ENCODE results near the gene HDGFL1.

The HDGFL1 gene

GRCh38 chr6:22596011-22596410 lies 26.6 kb downstream of the HDGFL1 start:
- H3K27me3 ChIP-seq (ENCODE audit: low read depth, low read length), result no peaks in the 10 kb centered on the region
- no peak overlapping the region for H3K27ac ChIP-seq (ENCODE audit: low read length)
- H3K4me3 ChIP-seq (ENCODE audit: low read length), result no peak overlapping the region
- no peaks in the 10 kb centered on the region for H3K4me1 ChIP-seq (ENCODE audit: low read length)
- TF ChIP-seq EZH2phosphoT487 (IDR thresholded peaks at IDR 0.05; ENCODE audit: low read depth), result no peak
- TF ChIP-seq, protein P1, sequence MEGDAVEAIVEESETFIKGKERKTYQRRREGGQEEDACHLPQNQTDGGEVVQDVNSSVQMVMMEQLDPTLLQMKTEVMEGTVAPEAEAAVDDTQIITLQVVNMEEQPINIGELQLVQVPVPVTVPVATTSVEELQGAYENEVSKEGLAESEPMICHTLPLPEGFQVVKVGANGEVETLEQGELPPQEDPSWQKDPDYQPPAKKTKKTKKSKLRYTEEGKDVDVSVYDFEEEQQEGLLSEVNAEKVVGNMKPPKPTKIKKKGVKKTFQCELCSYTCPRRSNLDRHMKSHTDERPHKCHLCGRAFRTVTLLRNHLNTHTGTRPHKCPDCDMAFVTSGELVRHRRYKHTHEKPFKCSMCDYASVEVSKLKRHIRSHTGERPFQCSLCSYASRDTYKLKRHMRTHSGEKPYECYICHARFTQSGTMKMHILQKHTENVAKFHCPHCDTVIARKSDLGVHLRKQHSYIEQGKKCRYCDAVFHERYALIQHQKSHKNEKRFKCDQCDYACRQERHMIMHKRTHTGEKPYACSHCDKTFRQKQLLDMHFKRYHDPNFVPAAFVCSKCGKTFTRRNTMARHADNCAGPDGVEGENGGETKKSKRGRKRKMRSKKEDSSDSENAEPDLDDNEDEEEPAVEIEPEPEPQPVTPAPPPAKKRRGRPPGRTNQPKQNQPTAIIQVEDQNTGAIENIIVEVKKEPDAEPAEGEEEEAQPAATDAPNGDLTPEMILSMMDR (IDR thresholded peaks at IDR 0.05; ENCODE audit: low read depth, low read length), result no peak
- H3K4me2 ChIP-seq (ENCODE audit: low read length), result no peak overlapping the region
- H2AFZ ChIP-seq (ENCODE audit: low read depth, low read length), result no peak overlapping the region
- H3K9ac ChIP-seq (ENCODE audit: low read length), result no peak overlapping the region
- no peaks in the 10 kb centered on the region for H3K36me3 ChIP-seq (replicated peaks; ENCODE audit: low read depth, low read length)
- no peaks in the 10 kb centered on the region for H3K9me3 ChIP-seq (ENCODE audit: insufficient read depth, low read length)
- H4K20me1 ChIP-seq (ENCODE audit: insufficient read depth, low read length), result no peaks in the 10 kb centered on the region
- H3K79me2 ChIP-seq (ENCODE audit: low read length), result no peaks in the 10 kb centered on the region

- Histone ChIP-seq H2AFZ (ENCODE audit: low read depth, low read length) (no peak overlapping the region), H3K9ac (ENCODE audit: low read length) (no peak overlapping the region), H3K4me3 (ENCODE audit: low read length) (no peak overlapping the region), H3K9me3 (ENCODE audit: insufficient read depth, low read length) (no peaks in the 10 kb centered on the region), H3K79me2 (ENCODE audit: low read length) (no peaks in the 10 kb centered on the region), H3K27me3 (ENCODE audit: low read depth, low read length) (no peaks in the 10 kb centered on the region), H3K4me2 (ENCODE audit: low read length) (no peak overlapping the region), H3K4me1 (ENCODE audit: low read length) (no peaks in the 10 kb centered on the region), H3K27ac (ENCODE audit: low read length) (no peak overlapping the region), H4K20me1 (ENCODE audit: insufficient read depth, low read length) (no peaks in the 10 kb centered on the region), H3K36me3 (replicated peaks; ENCODE audit: low read depth, low read length) (no peaks in the 10 kb centered on the region)
- TF ChIP-seq, protein P1 (IDR thresholded peaks at IDR 0.05; ENCODE audit: low read depth, low read length), result no peak
Measured at GRCh38 chr6:22598339-22598738, 29.0 kb downstream of the HDGFL1 start.

DNA sequence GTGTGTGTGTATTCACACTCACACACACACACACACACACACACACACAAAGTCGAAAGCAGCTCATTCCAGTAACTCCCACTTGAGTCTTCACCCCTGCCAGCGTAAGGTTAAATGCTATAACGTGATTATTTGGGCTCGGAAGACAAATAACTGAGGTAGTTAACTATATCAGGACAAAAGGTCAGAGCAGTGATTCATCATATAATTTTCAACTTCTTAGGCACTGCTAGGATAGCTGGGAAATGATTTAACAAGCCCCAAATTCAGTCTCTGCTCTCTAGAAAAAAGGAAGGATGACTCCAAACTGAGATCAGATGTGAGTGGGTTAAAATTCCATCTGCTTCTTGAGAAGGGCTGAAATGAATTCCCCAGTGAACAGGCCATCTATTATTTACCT lies 30.7 kb downstream of the HDGFL1 start:
- no peaks in the 10 kb centered on the region for H3K4me1 ChIP-seq (ENCODE audit: low read length)
- TF ChIP-seq, protein P1 (IDR thresholded peaks at IDR 0.05; ENCODE audit: low read depth, low read length), result no peak
- no peaks in the 10 kb centered on the region for H3K36me3 ChIP-seq (replicated peaks; ENCODE audit: low read depth, low read length)
- no peak overlapping the region for H3K9ac ChIP-seq (ENCODE audit: low read length)
- H4K20me1 ChIP-seq (ENCODE audit: insufficient read depth, low read length), result no peaks in the 10 kb centered on the region
- no peaks in the 10 kb centered on the region for H3K79me2 ChIP-seq (ENCODE audit: low read length)
- H3K4me3 ChIP-seq (ENCODE audit: low read length), result no peak overlapping the region
- H3K9me3 ChIP-seq (ENCODE audit: insufficient read depth, low read length), result no peaks in the 10 kb centered on the region
- H2AFZ ChIP-seq (ENCODE audit: low read depth, low read length), result no peak overlapping the region
- no peaks in the 10 kb centered on the region for H3K27me3 ChIP-seq (ENCODE audit: low read depth, low read length)
- no peak overlapping the region for H3K27ac ChIP-seq (ENCODE audit: low read length)
- no peak overlapping the region for H3K4me2 ChIP-seq (ENCODE audit: low read length)

GRCh38 chr6:22601984-22602383 lies 32.6 kb downstream of the HDGFL1 start:
- H3K27ac ChIP-seq (ENCODE audit: low read length), result no peak overlapping the region
- no peak overlapping the region for H3K4me3 ChIP-seq (ENCODE audit: low read length)
- no peaks in the 10 kb centered on the region for H3K79me2 ChIP-seq (ENCODE audit: low read length)
- TF ChIP-seq, protein P1 (IDR thresholded peaks at IDR 0.05; ENCODE audit: low read depth, low read length), result no peak
- TF ChIP-seq EZH2phosphoT487 (IDR thresholded peaks at IDR 0.05; ENCODE audit: low read depth), result no peak
- H3K4me1 ChIP-seq (ENCODE audit: low read length), result no peaks in the 10 kb centered on the region
- H3K27me3 ChIP-seq (ENCODE audit: low read depth, low read length), result no peaks in the 10 kb centered on the region
- H3K36me3 ChIP-seq (replicated peaks; ENCODE audit: low read depth, low read length), result no peaks in the 10 kb centered on the region
- no peaks in the 10 kb centered on the region for H3K9me3 ChIP-seq (ENCODE audit: insufficient read depth, low read length)
- no peak overlapping the region for H2AFZ ChIP-seq (ENCODE audit: low read depth, low read length)
- no peaks in the 10 kb centered on the region for H4K20me1 ChIP-seq (ENCODE audit: insufficient read depth, low read length)
- H3K9ac ChIP-seq (ENCODE audit: low read length), result no peak overlapping the region
- H3K4me2 ChIP-seq (ENCODE audit: low read length), result no peak overlapping the region

Data from OCI-LY3 (cell line).